GM12878 (cell line): ENCODE data around the gene DUSP14. TPM values are rescaled to one million over a fixed set of nuclear protein-coding genes. Genes with fewer than 3 reads are reported as not detected.

ENCODE experiments used
- ATAC-seq: fragments of 200-7000 bp; cut with Tn5 transposase; 3 replicates; pipeline ENCODE4 v1.9.1; 2020; ENCODE audit warnings: mild to moderate bottlenecking, moderate library complexity
- BruUV-seq: library from RNA; stranded (reverse); fragments of 400-500 nt; replicated peaks from 2 replicates; lab custom pipeline; 2021; lab: Mats Ljungman, UMichigan
- CTCF ChIA-PET: fragments of 300-600 bp; sonication (Branson Sonifier 250); formaldehyde crosslinking; extraction: SDS; loops from one replicate; lab custom pipeline; 2021; ENCODE audit warnings: inconsistent platforms; lab: Yijun Ruan, JAX
- POLR2A ChIA-PET: fragments of 350-600 bp; formaldehyde crosslinking; extraction: SDS; loops from one replicate; lab custom pipeline; 2021; ENCODE audit warnings: inconsistent platforms; lab: Charles Lee
- RAD21 ChIA-PET: fragments of 300-600 bp; sonication (Branson Sonifier 250); formaldehyde crosslinking; loops from one replicate; lab custom pipeline; 2023; ENCODE audit warnings: antibody characterized with exemption; ENCODE audit not compliant: unreplicated experiment; lab: Charles Lee
- SMC1A ChIA-PET: fragments of 300-600 bp; sonication (Branson Sonifier 250); formaldehyde crosslinking; loops from one replicate; lab custom pipeline; 2023; ENCODE audit not compliant: unreplicated experiment, uncharacterized antibody; lab: Charles Lee
- DNase-seq: peaks from one replicate; pipeline ENCODE4 v3.0.0-alpha.2; 2011; ENCODE audit warnings: low read depth, low spot score
- FAIRE-seq: peaks from 3 replicates; lab custom pipeline; 2011; peaks lifted over from hg19 to GRCh38; lab: Jason Lieb, UNC
- H2AFZ ChIP-seq: 2 replicates; pipeline ENCODE4 v1.6.0; 2011; ENCODE audit warnings: low read depth, low read length, control low read depth; ENCODE audit not compliant: control insufficient read depth
- H3K27ac ChIP-seq: 2 replicates; pipeline ENCODE4 v1.5.1; 2011; ENCODE audit warnings: control low read depth; ENCODE audit not compliant: control insufficient read depth, insufficient read depth
- H3K27me3 ChIP-seq, 2 experiments: replicated peaks in 1 of 2; 2 replicates each; pipeline versions ENCODE4 v1.6.0 to v1.6.1; 2011; ENCODE audit warnings: low read length in 1 of 2; ENCODE audit not compliant: control insufficient read depth in 2 of 2, insufficient read depth in 2 of 2
- H3K36me3 ChIP-seq, 2 experiments: 2 replicates each; pipeline ENCODE4 v1.5.1; 2011; ENCODE audit warnings: low read length in 1 of 2; ENCODE audit not compliant: control insufficient read depth in 2 of 2, insufficient read depth in 2 of 2
- H3K4me1 ChIP-seq: 2 replicates; pipeline ENCODE4 v1.6.1; 2011; ENCODE audit warnings: mild to moderate bottlenecking, low read length, moderate library complexity, mixed read lengths; ENCODE audit not compliant: control insufficient read depth, insufficient read depth
- H3K4me2 ChIP-seq: 2 replicates; pipeline ENCODE4 v1.6.0; 2011; ENCODE audit warnings: control low read depth; ENCODE audit not compliant: control insufficient read depth, insufficient read depth
- H3K4me3 ChIP-seq: fragments of 200-600 bp; sonication (generic); 2 replicates; pipeline ENCODE4 v1.5.1; 2016
- H3K79me2 ChIP-seq: 2 replicates; pipeline ENCODE4 v1.6.0; 2011; ENCODE audit warnings: low read length; ENCODE audit not compliant: control insufficient read depth, insufficient read depth
- H3K9ac ChIP-seq: 2 replicates; pipeline ENCODE4 v1.8.0; 2011; ENCODE audit warnings: low read length, control low read depth, mixed read lengths; ENCODE audit not compliant: control insufficient read depth, insufficient read depth
- H3K9me3 ChIP-seq: replicated peaks from 3 replicates; pipeline ENCODE4 v1.5.1; 2011; ENCODE audit warnings: mild to moderate bottlenecking, low read length; ENCODE audit not compliant: control insufficient read depth, insufficient read depth
- H4K20me1 ChIP-seq: 2 replicates; pipeline ENCODE4 v1.6.0; 2011; ENCODE audit not compliant: control insufficient read depth, insufficient read depth
- BCL11A ChIP-seq: IDR thresholded peaks from 2 replicates; pipeline ENCODE4 v1.6.1; 2011; ENCODE audit warnings: low read depth, low read length
- ETV6 ChIP-seq, 2 experiments: fragments of 450-650 bp in 1 of 2; IDR thresholded peaks in 1 of 2; conservative IDR thresholded peaks in 1 of 2; 2 replicates each; pipeline ENCODE4 v1.6.1; 2014; ENCODE audit warnings: antibody characterized with exemption in 1 of 2, borderline replicate concordance in 1 of 2, low read depth in 1 of 2, mild to moderate bottlenecking in 1 of 2, moderate library complexity in 1 of 2
- IKZF1 ChIP-seq: fragments of 450-650 bp; conservative IDR thresholded peaks from 2 replicates; pipeline ENCODE4 v1.6.1; 2017; ENCODE audit warnings: antibody characterized with exemption, mild to moderate bottlenecking
- IRF4 ChIP-seq: IDR thresholded peaks from 2 replicates; pipeline ENCODE4 v1.6.1; 2011; ENCODE audit warnings: low read depth, low read length
- KLF5 ChIP-seq: fragments of 450-650 bp; IDR thresholded peaks from 2 replicates; pipeline ENCODE4 v1.6.1; 2014; ENCODE audit warnings: mild to moderate bottlenecking; ENCODE audit not compliant: partially characterized antibody
- NBN ChIP-seq: fragments of 450-650 bp; IDR thresholded peaks from 2 replicates; pipeline ENCODE4 v1.6.1; 2016
- NR2F1 ChIP-seq: fragments of 450-650 bp; conservative IDR thresholded peaks from 2 replicates; pipeline ENCODE4 v1.6.1; 2017; ENCODE audit warnings: mild to moderate bottlenecking
- RB1 ChIP-seq: fragments of 450-650 bp; formaldehyde crosslinking; IDR thresholded peaks from 2 replicates; pipeline ENCODE4 v1.6.1; 2017; ENCODE audit warnings: mild to moderate bottlenecking, borderline replicate concordance
- SIN3A ChIP-seq: IDR thresholded peaks from 2 replicates; pipeline ENCODE4 v1.6.1; 2012; ENCODE audit warnings: low read depth, low read length, improper control_type of control experiment
- SIX5 ChIP-seq: IDR thresholded peaks from 2 replicates; pipeline ENCODE4 v1.6.1; 2011; ENCODE audit warnings: mild to moderate bottlenecking, low read depth, low read length, moderate library complexity; ENCODE audit not compliant: severe bottlenecking
- SMAD1 ChIP-seq: fragments of 450-650 bp; IDR thresholded peaks from 2 replicates; pipeline ENCODE4 v1.6.1; 2018; ENCODE audit warnings: mild to moderate bottlenecking, low read depth; ENCODE audit not compliant: partially characterized antibody
- YY1 ChIP-seq: IDR thresholded peaks from 2 replicates; pipeline ENCODE4 v1.6.1; 2011; ENCODE audit warnings: low read depth, mild to moderate bottlenecking, low read length
- WGBS: methylation state at CpG from one replicate; pipeline ENCODE4 v1.1.6; 2016; ENCODE audit warnings: low lambda C conversion rate; ENCODE audit not compliant: insufficient replicate concordance, insufficient coverage; ENCODE audit errors: missing lambda C conversion rate; 5-methylcytosine and 5-hydroxymethylcytosine counted together
- in situ Hi-C: fragments of 300-500 bp; cut with MboI; formaldehyde crosslinking; loops from 9 replicates; pipeline ENCODE4 v1.14.3; 2018; ENCODE audit warnings: mixed read lengths
- intact Hi-C: fragments of 100-400 bp; cut with micrococcal nuclease; formaldehyde crosslinking; loops from one replicate; pipeline ENCODE4 v1.14.2; 2022; ENCODE audit not compliant: unreplicated experiment
- polyA plus RNA-seq, 11 experiments: library from polyadenylated mRNA; depleted of rRNA in 4 of 11; unstranded in 6 of 11; stranded (reverse) in 5 of 11; fragments of >200 nt; fragmentation: Nextera tagmentation in 4 of 11; fragmentation: Illumina TruSeq in 1 of 11; extraction: Ambion mirVana in 4 of 11; extraction: Trizol in 1 of 11; gene quantifications; 1 replicate in 1 of 11; 2 replicates in 10 of 11; pipeline versions ENCODE4 v1.2.1 to v1.2.3, GENCODE V29; 2011 to 2016; ENCODE audit warnings: inconsistent platforms in 2 of 11, missing spikeins in 2 of 11, low read depth in 1 of 11
- total RNA-seq, 4 experiments: library from RNA; depleted of rRNA in 3 of 4; stranded (reverse); fragments of >200 nt in 3 of 4; fragmentation: Illumina TruSeq in 1 of 4; extraction: Trizol in 1 of 4; gene quantifications; 2 replicates each; pipeline versions ENCODE4 v1.2.1 to v1.2.3, GENCODE V29; 2013 to 2021
- TF ChIP-seq, protein P1 (sequence below): IDR thresholded peaks from 2 replicates; pipeline ENCODE4 v1.6.1; 2011; ENCODE audit warnings: low read depth, mild to moderate bottlenecking, low read length, moderate library complexity, borderline replicate concordance; ENCODE audit errors: extremely low read depth
- TF ChIP-seq, protein P2 (sequence below): IDR thresholded peaks from 2 replicates; pipeline ENCODE4 v1.6.1; 2012; ENCODE audit warnings: mild to moderate bottlenecking, low read depth, low read length

DUSP14 gene
- total and polyA plus RNA-seq, 10 of the 15 experiments (the other 5 are each of a cell fraction or from before 2014, with no cell fraction given) = 14.5 to 36.5 (median 24.4) TPM

DNA sequence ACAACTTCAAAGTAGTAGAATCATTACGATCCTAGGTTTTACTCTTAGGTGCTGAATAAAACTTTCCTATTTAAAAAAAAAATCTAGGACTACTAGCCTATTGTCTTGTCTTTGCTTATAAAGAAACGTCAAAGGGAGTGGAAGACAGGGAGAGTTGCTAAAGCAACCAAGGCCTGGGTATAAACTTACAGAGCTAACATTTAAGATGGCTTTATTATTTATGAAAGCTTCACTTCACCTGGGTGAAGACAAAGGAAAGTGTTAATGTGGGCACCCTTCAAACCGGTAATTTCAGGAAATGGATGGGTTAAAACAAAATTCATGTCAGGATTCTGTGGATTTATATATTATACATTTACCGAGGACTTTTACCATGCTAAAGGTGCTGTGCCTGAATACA, 2.5 kb downstream of the DUSP14 start:
- Histone ChIP-seq H3K27me3 (no peaks in the 10 kb centered on the region), H3K36me3 (no peaks in the 10 kb centered on the region), H3K27ac (no peak overlapping the region), H3K4me3 (no peak overlapping the region; the same call in 1 of the 2 replicates), H3K9ac (no peak overlapping the region), H3K79me2 (peaks cover 13% of the 10 kb centered on the region), H3K9me3 (no peaks in the 10 kb centered on the region), H3K4me1 (peaks cover 17% of the 10 kb centered on the region), H4K20me1 (no peaks in the 10 kb centered on the region), H3K4me2 (no peak overlapping the region), H2AFZ (no peak overlapping the region)
- intact Hi-C loops (loop anchor here (5.0 kb wide), 1 partner anchor 85 kb away; the partner anchor contains the start of genes ACACA and TADA2A), in situ Hi-C loops (no loop called here)
- ChIA-PET POLR2A (no interaction called here), SMC1A (interaction anchor here (0.5 to 2.2 kb wide), 8 partner anchors 10 to 179 kb away, joined by 3 to 14 read pairs (median 5); no protein-coding TSS in a partner anchor), RAD21 (interaction anchor here (0.7 to 2.4 kb wide), 2 partner anchors 85 to 118 kb away, joined by 3 to 10 read pairs; partner anchors contain the start of genes SYNRG and TADA2A), CTCF (interaction anchor here (0.6 to 2.5 kb wide), 3 partner anchors 38 to 119 kb away, joined by 3 to 10 read pairs (median 8); no protein-coding TSS in a partner anchor)
- ATAC-seq = no peak
- no peak for FAIRE-seq
- no peak for DNase-seq
- no TSS peak for BruUV-seq
- 72% methylated on average over 4 of the region's 4 CpGs for WGBS
- TF ChIP-seq ETV6 (conservative IDR thresholded peaks at IDR 0.05 in 1 of 2, IDR thresholded peaks at IDR 0.05 in 1 of 2; ENCODE audit: borderline replicate concordance in 1 of 2, low read depth in 1 of 2) = no peak
- no peak for TF ChIP-seq KLF5
- no peak for TF ChIP-seq NR2F1
- TF ChIP-seq BCL11A = no peak
- TF ChIP-seq, protein P1, sequence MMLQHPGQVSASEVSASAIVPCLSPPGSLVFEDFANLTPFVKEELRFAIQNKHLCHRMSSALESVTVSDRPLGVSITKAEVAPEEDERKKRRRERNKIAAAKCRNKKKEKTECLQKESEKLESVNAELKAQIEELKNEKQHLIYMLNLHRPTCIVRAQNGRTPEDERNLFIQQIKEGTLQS = no peak
- TF ChIP-seq RB1 = no peak
- no peak for TF ChIP-seq SMAD1
- no peak for TF ChIP-seq YY1
- no peak for TF ChIP-seq IRF4
- no peak for TF ChIP-seq NBN
- no peak for TF ChIP-seq SIN3A
- TF ChIP-seq IKZF1 = no peak
- TF ChIP-seq, protein P2, sequence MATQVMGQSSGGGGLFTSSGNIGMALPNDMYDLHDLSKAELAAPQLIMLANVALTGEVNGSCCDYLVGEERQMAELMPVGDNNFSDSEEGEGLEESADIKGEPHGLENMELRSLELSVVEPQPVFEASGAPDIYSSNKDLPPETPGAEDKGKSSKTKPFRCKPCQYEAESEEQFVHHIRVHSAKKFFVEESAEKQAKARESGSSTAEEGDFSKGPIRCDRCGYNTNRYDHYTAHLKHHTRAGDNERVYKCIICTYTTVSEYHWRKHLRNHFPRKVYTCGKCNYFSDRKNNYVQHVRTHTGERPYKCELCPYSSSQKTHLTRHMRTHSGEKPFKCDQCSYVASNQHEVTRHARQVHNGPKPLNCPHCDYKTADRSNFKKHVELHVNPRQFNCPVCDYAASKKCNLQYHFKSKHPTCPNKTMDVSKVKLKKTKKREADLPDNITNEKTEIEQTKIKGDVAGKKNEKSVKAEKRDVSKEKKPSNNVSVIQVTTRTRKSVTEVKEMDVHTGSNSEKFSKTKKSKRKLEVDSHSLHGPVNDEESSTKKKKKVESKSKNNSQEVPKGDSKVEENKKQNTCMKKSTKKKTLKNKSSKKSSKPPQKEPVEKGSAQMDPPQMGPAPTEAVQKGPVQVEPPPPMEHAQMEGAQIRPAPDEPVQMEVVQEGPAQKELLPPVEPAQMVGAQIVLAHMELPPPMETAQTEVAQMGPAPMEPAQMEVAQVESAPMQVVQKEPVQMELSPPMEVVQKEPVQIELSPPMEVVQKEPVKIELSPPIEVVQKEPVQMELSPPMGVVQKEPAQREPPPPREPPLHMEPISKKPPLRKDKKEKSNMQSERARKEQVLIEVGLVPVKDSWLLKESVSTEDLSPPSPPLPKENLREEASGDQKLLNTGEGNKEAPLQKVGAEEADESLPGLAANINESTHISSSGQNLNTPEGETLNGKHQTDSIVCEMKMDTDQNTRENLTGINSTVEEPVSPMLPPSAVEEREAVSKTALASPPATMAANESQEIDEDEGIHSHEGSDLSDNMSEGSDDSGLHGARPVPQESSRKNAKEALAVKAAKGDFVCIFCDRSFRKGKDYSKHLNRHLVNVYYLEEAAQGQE = no peak
- no peak for TF ChIP-seq SIX5
